GM19452 (cell line): ENCODE results near the gene THSD4.

Experiments used
- ATAC-seq: cut with Tn5 transposase; IDR thresholded peaks from one replicate; pipeline ENCODE4 v1.9.1; 2021; ENCODE audit not compliant: unreplicated experiment

THSD4 gene

GRCh38 chr15:71288348-71288955 lies 173.2 kb downstream of the THSD4 start:
- no peak for ATAC-seq

- no peak for ATAC-seq
These were observed 174.7 kb downstream of the THSD4 start for GRCh38 chr15:71290002-71290401.

- ATAC-seq: no peak
These were observed 175.8 kb downstream of the THSD4 start for GRCh38 chr15:71290881-71291635.

- no peak for ATAC-seq
These were observed 176.5 kb downstream of the THSD4 start for GRCh38 chr15:71291723-71292122.

- ATAC-seq: no peak
These were observed 178.5 kb downstream of the THSD4 start for GRCh38 chr15:71293723-71294122.

GRCh38 chr15:71294251-71294910 lies 179.1 kb downstream of the THSD4 start:
- ATAC-seq: no peak

GRCh38 chr15:71294911-71295602 lies 179.8 kb downstream of the THSD4 start:
- no peak for ATAC-seq

- ATAC-seq: no peak
These were observed 180.5 kb downstream of the THSD4 start for GRCh38 chr15:71295603-71296314.

- ATAC-seq: no peak
These were observed 181.0 kb downstream of the THSD4 start for GRCh38 chr15:71296315-71296679.

GRCh38 chr15:71301958-71302621 lies 186.8 kb downstream of the THSD4 start:
- no peak for ATAC-seq

GRCh38 chr15:71302861-71303410 lies 187.7 kb downstream of the THSD4 start:
- no peak for ATAC-seq

GRCh38 chr15:71303977-71304376 lies 188.7 kb downstream of the THSD4 start:
- ATAC-seq: no peak

GRCh38 chr15:71304681-71305080 lies 189.4 kb downstream of the THSD4 start:
- ATAC-seq: no peak

- ATAC-seq: no peak
These were observed 191.3 kb downstream of the THSD4 start for GRCh38 chr15:71306538-71306937.

GRCh38 chr15:71312194-71312708 lies 197.0 kb downstream of the THSD4 start:
- no peak for ATAC-seq

GRCh38 chr15:71312731-71313460 lies 197.6 kb downstream of the THSD4 start:
- ATAC-seq: no peak

- ATAC-seq: no peak
These were observed 198.5 kb downstream of the THSD4 start for GRCh38 chr15:71313806-71314205.

GRCh38 chr15:71314956-71315537 lies 199.8 kb downstream of the THSD4 start:
- ATAC-seq: no peak

GRCh38 chr15:71316911-71317310 lies 201.6 kb downstream of the THSD4 start:
- no peak for ATAC-seq
